PC-9 (cell line): ENCODE data around the gene RUNX2.

ENCODE experiments used
- EZH2 ChIP-seq: fragments of 200-600 bp; sonication (generic); IDR thresholded peaks from 2 replicates; pipeline ENCODE4 v1.8.0; 2017; ENCODE audit warnings: antibody characterized with exemption, low read depth
- TF ChIP-seq, protein P1 (sequence below): fragments of 200-600 bp; sonication (generic); conservative IDR thresholded peaks from 2 replicates; pipeline ENCODE4 v1.6.1; 2017; ENCODE audit warnings: mixed run types, antibody characterized with exemption, mild to moderate bottlenecking, moderate library complexity

DNA sequence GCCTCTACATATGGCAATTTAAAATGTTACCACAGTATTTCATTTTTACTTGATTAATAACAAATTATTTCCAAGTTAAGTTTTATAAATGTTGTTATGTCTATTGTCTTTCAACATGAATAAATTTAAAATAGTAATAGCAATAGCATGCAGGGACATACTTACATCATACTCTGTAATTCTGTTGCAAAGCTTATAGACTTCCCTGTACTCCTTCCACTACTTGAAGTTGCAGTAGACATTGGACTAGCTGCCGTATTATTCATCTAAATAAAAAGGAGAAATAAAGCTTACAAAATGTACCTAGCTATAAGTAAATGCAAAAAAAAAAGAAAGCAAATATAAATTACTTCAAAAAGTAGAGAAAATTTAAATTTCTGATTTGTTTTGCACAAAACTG, 36.9 kb downstream of the RUNX2 start:
- TF ChIP-seq, protein P1, sequence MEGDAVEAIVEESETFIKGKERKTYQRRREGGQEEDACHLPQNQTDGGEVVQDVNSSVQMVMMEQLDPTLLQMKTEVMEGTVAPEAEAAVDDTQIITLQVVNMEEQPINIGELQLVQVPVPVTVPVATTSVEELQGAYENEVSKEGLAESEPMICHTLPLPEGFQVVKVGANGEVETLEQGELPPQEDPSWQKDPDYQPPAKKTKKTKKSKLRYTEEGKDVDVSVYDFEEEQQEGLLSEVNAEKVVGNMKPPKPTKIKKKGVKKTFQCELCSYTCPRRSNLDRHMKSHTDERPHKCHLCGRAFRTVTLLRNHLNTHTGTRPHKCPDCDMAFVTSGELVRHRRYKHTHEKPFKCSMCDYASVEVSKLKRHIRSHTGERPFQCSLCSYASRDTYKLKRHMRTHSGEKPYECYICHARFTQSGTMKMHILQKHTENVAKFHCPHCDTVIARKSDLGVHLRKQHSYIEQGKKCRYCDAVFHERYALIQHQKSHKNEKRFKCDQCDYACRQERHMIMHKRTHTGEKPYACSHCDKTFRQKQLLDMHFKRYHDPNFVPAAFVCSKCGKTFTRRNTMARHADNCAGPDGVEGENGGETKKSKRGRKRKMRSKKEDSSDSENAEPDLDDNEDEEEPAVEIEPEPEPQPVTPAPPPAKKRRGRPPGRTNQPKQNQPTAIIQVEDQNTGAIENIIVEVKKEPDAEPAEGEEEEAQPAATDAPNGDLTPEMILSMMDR = no peak
- no peak for TF ChIP-seq EZH2
